Measurements from ENCODE around the gene BAIAP2L1.
"Not testable (repeated sequence)": the region's sequence is repeated elsewhere in the genome, so short reads cannot be mapped to it uniquely, and the experiment has no call there.

BAIAP2L1 gene

GRCh38 chr7:98330926-98331529 is 69.9 kb downstream of the BAIAP2L1 start:
- no peak overlapping the region for H3K4me3 ChIP-seq (ENCODE audit: low read length)
- DNase-seq (ENCODE audit: low read depth, low spot score) = no peak

GRCh38 chr7:98329791-98330373 is 71.0 kb downstream of the BAIAP2L1 start:
- no peak for DNase-seq (ENCODE audit: low read depth, low spot score)
- no peak overlapping the region for H3K4me3 ChIP-seq (ENCODE audit: low read length)

- no peak overlapping the region for H3K4me3 ChIP-seq (ENCODE audit: low read length)
- DNase-seq (ENCODE audit: low read depth, low spot score) = no peak
Measured at GRCh38 chr7:98329100-98329790, 71.6 kb downstream of the BAIAP2L1 start.

DNA sequence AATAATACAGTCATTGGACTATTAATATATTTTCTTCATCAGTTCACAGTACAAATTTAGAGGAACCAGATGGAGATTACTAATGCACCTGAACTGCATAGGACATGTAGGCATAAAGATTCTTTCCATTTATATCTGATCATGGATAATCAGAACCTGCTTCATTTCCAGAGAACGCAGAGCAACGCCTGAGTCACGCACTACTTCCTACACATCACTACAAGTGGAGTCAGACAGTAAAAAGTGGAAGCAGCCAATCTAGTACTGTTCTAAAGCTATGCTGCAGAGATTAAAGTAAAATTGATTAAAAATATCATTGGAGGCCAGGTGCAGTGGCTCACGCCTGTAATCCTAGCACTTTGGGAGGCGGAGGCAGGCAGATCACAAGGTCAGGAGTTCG is 76.1 kb downstream of the BAIAP2L1 start:
- no peak for DNase-seq (ENCODE audit: low read depth, low spot score)

GRCh38 chr7:98323597-98324322 is 77.1 kb downstream of the BAIAP2L1 start:
- no peak overlapping the region for H3K4me3 ChIP-seq (ENCODE audit: low read length)
- DNase-seq (ENCODE audit: low read depth, low spot score) = no peak

More for the DNA sequence above, 76.1 kb downstream of the BAIAP2L1 start:
- H3K4me3 ChIP-seq (ENCODE audit: low read length) = no peak overlapping the region

- no peak overlapping the region for H3K4me3 ChIP-seq (ENCODE audit: low read length)
- DNase-seq (ENCODE audit: low read depth, low spot score) = no peak
Measured at GRCh38 chr7:98322331-98323270, 78.3 kb downstream of the BAIAP2L1 start.

DNA sequence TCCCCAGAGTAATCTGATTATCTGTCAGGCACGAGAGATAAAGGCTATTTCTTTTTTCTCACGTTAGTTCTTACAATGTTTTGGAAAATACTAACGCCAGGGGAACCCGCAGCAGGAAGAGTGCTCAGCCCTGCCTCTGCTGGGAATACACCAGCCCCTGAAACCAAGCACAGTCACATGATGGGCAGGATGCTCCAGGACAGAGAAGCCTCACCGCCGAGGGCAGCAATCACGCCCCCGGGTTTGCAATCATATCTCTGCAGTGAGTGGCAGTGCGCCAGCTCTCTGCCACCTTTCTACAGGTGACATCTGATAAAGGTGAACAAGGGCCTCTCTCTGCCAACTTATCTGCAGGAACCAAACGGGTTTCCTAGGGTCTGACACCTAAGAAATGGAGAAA is 79.6 kb downstream of the BAIAP2L1 start:
- no peak overlapping the region for H3K4me3 ChIP-seq (ENCODE audit: low read length)
- DNase-seq (ENCODE audit: low read depth, low spot score) = no peak

DNA sequence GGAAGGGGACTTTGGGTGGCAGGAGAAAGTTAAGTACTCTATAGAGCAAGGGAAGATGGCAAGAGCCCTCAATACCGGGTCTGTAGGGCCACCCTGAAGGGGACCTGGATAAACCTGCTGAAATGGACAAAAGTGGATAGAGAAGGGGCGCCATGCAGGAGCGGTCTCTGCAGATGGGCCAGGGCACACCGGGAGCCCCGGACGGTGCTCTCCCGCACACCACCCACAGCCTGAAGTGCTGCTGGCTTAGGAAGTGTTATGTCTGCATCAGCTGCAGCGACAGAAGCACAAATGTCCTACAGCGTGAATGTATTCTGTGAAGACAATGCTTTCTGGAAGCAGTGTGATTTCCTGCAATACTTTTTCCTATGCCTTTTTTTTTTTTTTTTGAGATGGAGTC is 81.7 kb downstream of the BAIAP2L1 start:
- no peak overlapping the region for H3K4me3 ChIP-seq (ENCODE audit: low read length)
- DNase-seq (ENCODE audit: low read depth, low spot score) = no peak

DNA sequence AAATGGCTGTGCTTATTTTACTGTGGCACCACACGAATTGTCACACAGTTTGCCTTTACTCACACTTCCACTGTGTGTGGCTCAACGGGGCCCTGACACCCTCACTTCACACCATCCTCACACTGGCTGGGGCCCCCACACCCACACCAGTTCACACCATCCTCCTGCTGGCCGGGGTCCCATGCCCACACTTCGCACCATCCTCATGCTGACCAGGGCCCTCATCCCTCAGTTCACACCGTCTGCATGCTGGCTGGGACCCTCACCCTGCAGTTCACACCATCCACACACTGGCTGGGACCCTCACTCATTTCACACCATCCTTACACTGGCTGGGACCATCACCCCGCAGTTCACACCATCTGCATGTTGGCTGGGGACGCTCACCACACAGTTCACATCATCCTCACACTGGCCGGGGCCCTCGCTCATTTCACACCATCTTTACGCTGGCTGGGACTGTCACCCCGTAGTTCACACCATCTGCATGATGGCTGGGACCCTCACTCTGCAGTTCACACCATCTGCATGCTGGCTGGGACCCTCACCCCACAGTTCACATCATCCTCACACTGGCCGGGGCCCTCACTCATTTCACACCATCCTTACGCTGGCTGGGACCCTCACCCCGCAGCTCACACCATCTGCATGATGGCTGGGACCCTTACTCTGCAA is 83.4 kb downstream of the BAIAP2L1 start:
- no peak for DNase-seq (ENCODE audit: low read depth, low spot score)
- no peak overlapping the region for H3K4me3 ChIP-seq (ENCODE audit: low read length)

DNA sequence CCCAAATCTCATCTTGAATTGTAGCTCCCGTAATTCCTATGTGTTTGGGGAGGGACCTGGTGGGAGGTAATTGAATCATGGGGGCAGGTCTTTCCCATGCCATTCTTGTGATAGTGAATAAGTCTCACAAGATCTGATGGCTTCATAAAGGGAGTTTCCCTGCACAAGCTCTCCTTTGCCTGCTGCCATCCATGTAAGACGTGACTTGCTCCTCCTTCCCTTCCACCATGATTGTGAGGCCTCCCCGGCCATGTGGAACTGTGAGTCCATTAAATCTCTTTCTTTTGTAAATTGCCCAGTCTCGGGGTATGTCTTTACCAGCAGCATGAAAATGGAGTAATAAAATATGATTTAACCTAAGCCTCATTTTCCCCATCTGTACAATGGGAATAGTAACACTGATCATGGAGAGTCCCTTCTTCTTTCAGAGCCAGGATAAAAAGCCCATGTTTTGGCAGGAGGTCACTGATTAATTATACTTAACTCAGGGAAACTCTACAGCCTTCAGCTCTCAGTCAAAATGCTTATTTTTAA is 84.8 kb downstream of the BAIAP2L1 start:
- not testable (repeated sequence) for H3K4me3 ChIP-seq (ENCODE audit: low read length); DNase-seq (ENCODE audit: low read depth, low spot score)

DNA sequence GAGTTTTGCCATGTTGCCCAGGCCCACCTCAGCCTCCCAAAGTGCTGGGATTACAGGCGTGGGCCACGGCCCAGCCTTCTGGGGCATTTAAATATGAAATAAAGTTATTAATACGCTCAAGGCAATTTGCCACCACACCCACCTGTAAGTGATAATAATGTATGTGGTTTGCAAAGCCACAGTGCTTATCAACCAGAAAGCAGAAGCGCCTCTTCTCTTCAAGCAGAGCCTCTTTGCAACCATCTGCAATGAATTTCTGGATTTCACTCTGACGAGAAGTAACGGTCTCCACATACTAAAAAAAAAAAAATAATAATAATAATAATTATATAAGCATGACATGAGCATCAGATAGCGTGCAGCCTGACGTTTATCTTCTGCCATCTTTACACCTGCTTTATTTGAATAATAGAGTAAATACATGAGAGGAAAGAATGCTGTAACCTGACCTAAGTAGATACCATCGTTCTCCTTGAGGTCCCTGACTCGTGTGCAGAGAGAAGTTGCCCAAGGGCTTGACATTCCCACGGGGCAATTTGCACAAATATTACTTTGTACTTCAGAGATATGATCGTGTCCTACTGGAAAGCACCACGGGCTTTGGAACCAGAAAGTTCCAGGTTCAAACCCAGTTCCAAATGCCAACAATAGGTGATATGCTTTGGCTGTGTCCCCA is 85.4 kb downstream of the BAIAP2L1 start:
- H3K4me3 ChIP-seq (ENCODE audit: low read length) = no peak overlapping the region
- peak; percentile 70 for DNase-seq (ENCODE audit: low read depth, low spot score)

DNA sequence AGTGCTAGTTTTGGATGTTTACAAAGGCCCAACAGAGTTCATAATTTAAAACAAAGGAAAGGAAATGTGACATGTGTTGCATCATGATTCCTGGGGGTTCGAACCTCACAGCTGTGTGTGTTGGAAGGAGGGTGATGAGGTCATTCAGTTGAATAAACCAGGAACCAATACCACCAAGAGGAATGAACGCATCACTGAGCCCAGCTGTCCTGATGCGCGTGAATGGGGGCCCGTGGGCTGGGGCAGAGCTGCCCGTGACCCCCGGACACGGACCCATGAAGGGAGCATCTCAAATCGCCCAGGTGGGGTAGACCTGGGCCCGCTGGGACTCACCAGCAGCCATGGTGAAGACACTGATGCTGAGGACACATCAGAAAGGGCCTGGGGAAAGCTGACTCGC is 86.4 kb downstream of the BAIAP2L1 start:
- no peak overlapping the region for H3K4me3 ChIP-seq (ENCODE audit: low read length)
- peak; percentile 19 for DNase-seq (ENCODE audit: low read depth, low spot score)

GRCh38 chr7:98312201-98312600 is 88.7 kb downstream of the BAIAP2L1 start:
- no peak for DNase-seq (ENCODE audit: low read depth, low spot score)
- no peak overlapping the region for H3K4me3 ChIP-seq (ENCODE audit: low read length)

- H3K4me3 ChIP-seq (ENCODE audit: low read length) = no peak overlapping the region
- no peak for DNase-seq (ENCODE audit: low read depth, low spot score)
Measured at GRCh38 chr7:98309566-98309965, 91.3 kb downstream of the BAIAP2L1 start.

GRCh38 chr7:98307971-98308466 is 92.9 kb downstream of the BAIAP2L1 start:
- H3K4me3 ChIP-seq (ENCODE audit: low read length) = no peak overlapping the region
- no peak for DNase-seq (ENCODE audit: low read depth, low spot score)

DNA sequence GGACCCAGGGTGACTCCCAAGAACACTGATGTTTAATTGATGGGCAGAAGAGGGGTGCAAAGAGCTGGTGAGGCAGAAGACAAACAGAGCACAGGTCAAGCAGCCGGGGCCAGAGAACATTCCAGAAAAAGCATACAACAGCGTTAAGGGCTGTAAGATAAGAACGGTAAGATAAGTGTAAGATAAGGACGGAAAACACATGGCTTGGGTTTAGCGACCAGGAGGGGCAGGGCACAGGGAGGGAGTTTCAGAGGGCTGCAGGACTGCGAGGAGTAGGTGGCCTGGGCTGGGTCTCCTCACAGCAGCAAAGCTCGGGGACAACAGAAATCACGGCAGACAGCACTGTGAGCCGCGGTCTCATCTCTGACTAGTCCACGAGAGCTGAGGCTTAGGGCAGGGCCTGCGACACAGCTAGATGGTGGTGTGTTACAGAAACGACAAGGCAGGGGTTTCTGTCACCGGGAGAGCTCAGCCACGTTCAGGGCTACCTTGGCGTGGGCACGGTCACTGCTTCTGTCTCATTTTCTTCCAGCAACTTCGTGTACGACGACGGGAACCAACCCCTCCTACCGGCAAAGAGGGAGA is 94.8 kb downstream of the BAIAP2L1 start:
- H3K4me3 ChIP-seq (ENCODE audit: low read length) = no peak overlapping the region
- no peak for DNase-seq (ENCODE audit: low read depth, low spot score)

- no peak overlapping the region for H3K4me3 ChIP-seq (ENCODE audit: low read length)
- DNase-seq (ENCODE audit: low read depth, low spot score) = no peak
Measured at GRCh38 chr7:98303906-98304305, 97.0 kb downstream of the BAIAP2L1 start.

Measured in Jurkat, Clone E6-1 (cell line).